SK-N-MC (cell line): ENCODE data around the gene SH3PXD2A.

Experiments used
- DNase-seq: peaks from one replicate; pipeline ENCODE4 v3.0.0-alpha.2; 2011; ENCODE audit warnings: low read depth, low spot score
- H3K27ac ChIP-seq: fragments of 200-600 bp; sonication (generic); 2 replicates; pipeline ENCODE4 v1.5.1; 2016; ENCODE audit warnings: mixed run types
- H3K36me3 ChIP-seq: fragments of 200-600 bp; sonication (generic); 2 replicates; pipeline ENCODE4 v1.6.1; 2017; ENCODE audit warnings: antibody characterized with exemption, low read length, mixed read lengths; ENCODE audit not compliant: insufficient read depth
- H3K4me3 ChIP-seq: fragments of 200-600 bp; sonication (generic); 2 replicates; pipeline ENCODE4 v1.5.1; 2016
- H3K9ac ChIP-seq: fragments of 200-600 bp; sonication (generic); 2 replicates; pipeline ENCODE4 v1.8.0; 2017; ENCODE audit warnings: mixed run types, mixed read lengths; ENCODE audit not compliant: insufficient read length
- H3K9me3 ChIP-seq: fragments of 200-600 bp; sonication (generic); 2 replicates; pipeline ENCODE4 v1.6.1; 2017; ENCODE audit warnings: low read depth, mild to moderate bottlenecking, antibody characterized with exemption, low read length, moderate library complexity, mixed read lengths
- EZH2 ChIP-seq: fragments of 200-600 bp; sonication (generic); IDR thresholded peaks from one replicate; pipeline ENCODE4 v1.6.1; 2017; ENCODE audit warnings: antibody characterized with exemption
- FOXP2 ChIP-seq: optimal IDR thresholded peaks from 2 replicates; pipeline ENCODE3; 2011; ENCODE audit warnings: mild to moderate bottlenecking, moderate library complexity; ENCODE audit not compliant: insufficient read depth; ENCODE audit errors: extremely low read length, control extremely low read depth
- POLR2AphosphoS5 ChIP-seq: IDR thresholded peaks from 2 replicates; pipeline ENCODE4 v1.6.1; 2012; ENCODE audit warnings: mild to moderate bottlenecking, low read depth, low read length, borderline replicate concordance

Gene SH3PXD2A

GRCh38 chr10:103892181-103892580 lies 36.8 kb upstream of the SH3PXD2A start:
- Histone ChIP-seq H3K9me3 (no peaks in the 10 kb centered on the region), H3K9ac (no peak overlapping the region), H3K4me3 (no peak overlapping the region), H3K36me3 (no peaks in the 10 kb centered on the region), H3K27ac (no peak overlapping the region)
- TF ChIP-seq EZH2, result no peak
- no peak for TF ChIP-seq FOXP2
- TF ChIP-seq POLR2AphosphoS5, result no peak
- no peak for DNase-seq

DNA sequence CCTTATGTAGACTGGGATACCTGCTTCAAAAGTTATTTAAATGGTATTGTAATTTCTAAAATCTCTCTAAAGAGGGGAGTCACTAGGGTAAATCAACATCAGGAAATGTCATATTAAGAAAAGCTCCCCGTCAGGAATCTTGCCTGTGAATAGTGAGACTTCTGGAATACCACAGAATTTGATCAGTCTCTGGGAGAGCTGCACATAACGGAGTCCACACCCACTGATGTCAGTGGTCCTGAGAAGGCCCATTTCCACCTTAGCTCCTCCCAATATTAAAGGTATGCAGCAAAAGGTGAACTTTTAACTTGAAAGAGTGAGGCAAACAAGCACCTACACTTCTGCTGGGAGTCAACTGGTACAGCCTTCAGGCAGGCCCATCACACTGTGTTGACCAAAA lies 35.3 kb upstream of the SH3PXD2A start:
- Histone ChIP-seq H3K36me3 (no peaks in the 10 kb centered on the region), H3K9me3 (no peaks in the 10 kb centered on the region), H3K4me3 (no peak overlapping the region), H3K27ac (no peak overlapping the region), H3K9ac (no peak overlapping the region)
- DNase-seq, result no peak
- no peak for TF ChIP-seq FOXP2

GRCh38 chr10:103890194-103890658 lies 34.9 kb upstream of the SH3PXD2A start:
- Histone ChIP-seq H3K9ac (no peak overlapping the region), H3K36me3 (no peaks in the 10 kb centered on the region), H3K4me3 (no peak overlapping the region), H3K27ac (no peak overlapping the region), H3K9me3 (no peaks in the 10 kb centered on the region)
- TF ChIP-seq FOXP2 (no peak), POLR2AphosphoS5 (no peak), EZH2 (no peak)
- DNase-seq, result no peak

GRCh38 chr10:103889121-103889720 lies 33.8 kb upstream of the SH3PXD2A start:
- H3K4me3 ChIP-seq, result no peak overlapping the region
- H3K9me3 ChIP-seq, result no peaks in the 10 kb centered on the region
- H3K27ac ChIP-seq, result no peak overlapping the region
- no peaks in the 10 kb centered on the region for H3K36me3 ChIP-seq
- no peak overlapping the region for H3K9ac ChIP-seq
- no peak for TF ChIP-seq POLR2AphosphoS5
- TF ChIP-seq EZH2, result no peak
- no peak for TF ChIP-seq FOXP2
- DNase-seq, result no peak

- Histone ChIP-seq H3K36me3 (no peaks in the 10 kb centered on the region), H3K9ac (no peak overlapping the region), H3K27ac (no peak overlapping the region), H3K9me3 (no peaks in the 10 kb centered on the region), H3K4me3 (no peak overlapping the region)
- DNase-seq, result no peak
- TF ChIP-seq EZH2 (no peak), FOXP2 (no peak), POLR2AphosphoS5 (no peak)
Observed at GRCh38 chr10:103888113-103888841, 32.9 kb upstream of the SH3PXD2A start.

DNA sequence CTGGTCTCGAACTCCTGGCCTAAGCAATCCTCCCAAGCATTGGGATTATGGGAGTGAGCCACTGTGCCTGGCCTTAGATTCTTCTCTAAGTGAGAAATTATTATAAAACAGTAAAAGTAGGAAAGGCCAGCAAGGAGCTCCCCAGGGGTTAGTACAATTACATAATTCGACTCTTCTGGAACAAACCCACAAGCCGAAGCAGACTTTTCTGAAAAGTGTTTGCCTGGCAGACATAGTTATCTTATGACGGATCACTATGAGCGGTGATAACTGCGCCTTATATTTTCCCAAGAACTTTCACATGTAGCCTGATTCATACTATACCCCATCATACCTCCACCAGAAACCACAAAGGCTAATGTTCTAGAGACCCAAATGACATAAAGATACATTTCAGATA lies 30.2 kb upstream of the SH3PXD2A start:
- Histone ChIP-seq H3K27ac (no peak overlapping the region), H3K36me3 (no peaks in the 10 kb centered on the region)

GRCh38 chr10:103884681-103885139 lies 29.3 kb upstream of the SH3PXD2A start:
- DNase-seq, result no peak
- H3K9ac ChIP-seq, result no peak overlapping the region
- H3K4me3 ChIP-seq, result no peak overlapping the region
- H3K9me3 ChIP-seq, result no peaks in the 10 kb centered on the region
- no peak for TF ChIP-seq FOXP2
- no peak for TF ChIP-seq POLR2AphosphoS5
- no peak for TF ChIP-seq EZH2
- no peaks in the 10 kb centered on the region for H3K36me3 ChIP-seq
- H3K27ac ChIP-seq, result no peak overlapping the region

More for the DNA sequence above, 30.2 kb upstream of the SH3PXD2A start:
- DNase-seq, result no peak
- Histone ChIP-seq H3K9ac (no peak overlapping the region), H3K4me3 (no peak overlapping the region), H3K9me3 (no peaks in the 10 kb centered on the region)
- TF ChIP-seq POLR2AphosphoS5 (no peak), EZH2 (no peak), FOXP2 (no peak)

GRCh38 chr10:103882285-103883007 lies 27.1 kb upstream of the SH3PXD2A start:
- no peak overlapping the region for H3K4me3 ChIP-seq
- H3K9me3 ChIP-seq, result no peaks in the 10 kb centered on the region
- H3K9ac ChIP-seq, result no peak overlapping the region
- no peak for DNase-seq
- H3K36me3 ChIP-seq, result no peaks in the 10 kb centered on the region
- TF ChIP-seq POLR2AphosphoS5, result no peak
- no peak overlapping the region for H3K27ac ChIP-seq
